DOHH2 (cell line): Measurements from ENCODE around the gene CRYGN.

ENCODE experiments used
- H3F3A ChIP-seq: fragments of 200-600 bp; sonication (generic), shearing (Covaris generic); 2 replicates; pipeline ENCODE4 v1.6.0; 2016; ENCODE audit warnings: antibody characterized with exemption, mild to moderate bottlenecking; ENCODE audit not compliant: control insufficient read depth, insufficient read depth
- H3K27ac ChIP-seq: fragments of 200-600 bp; sonication (generic); 2 replicates; pipeline ENCODE4 v1.5.1; 2014; ENCODE audit warnings: low read depth, mild to moderate bottlenecking, low read length, moderate library complexity
- H3K27me3 ChIP-seq: fragments of 200-600 bp; sonication (generic); 2 replicates; pipeline ENCODE4 v1.6.1; 2014; ENCODE audit warnings: mild to moderate bottlenecking, low read length, mixed read lengths; ENCODE audit not compliant: control insufficient read depth
- H3K36me3 ChIP-seq: fragments of 200-600 bp; sonication (generic); 2 replicates; pipeline ENCODE4 v1.6.1; 2014; ENCODE audit warnings: mild to moderate bottlenecking, low read length, moderate library complexity, mixed read lengths; ENCODE audit not compliant: control insufficient read depth
- H3K4me1 ChIP-seq: fragments of 200-600 bp; sonication (generic); 2 replicates; pipeline ENCODE4 v1.6.1; 2014; ENCODE audit warnings: mild to moderate bottlenecking, low read length, mixed read lengths; ENCODE audit not compliant: control insufficient read depth
- H3K4me2 ChIP-seq: fragments of 200-600 bp; sonication (generic); 2 replicates; pipeline ENCODE4 v1.6.0; 2014; ENCODE audit warnings: mild to moderate bottlenecking, low read length, moderate library complexity
- H3K4me3 ChIP-seq: fragments of 200-600 bp; sonication (generic); 2 replicates; pipeline ENCODE4 v1.5.1; 2014; ENCODE audit warnings: mild to moderate bottlenecking, low read length, mixed read lengths
- H3K79me2 ChIP-seq: fragments of 200-600 bp; sonication (generic); 2 replicates; pipeline ENCODE4 v1.6.1; 2014; ENCODE audit warnings: mild to moderate bottlenecking, low read length, mixed read lengths; ENCODE audit not compliant: control insufficient read depth
- H3K9me2 ChIP-seq: fragments of 200-600 bp; sonication (generic); replicated peaks from 2 replicates; pipeline ENCODE4 v1.6.1; 2014; ENCODE audit warnings: mild to moderate bottlenecking, low read length, mixed read lengths; ENCODE audit not compliant: control insufficient read depth
- H3K9me3 ChIP-seq: fragments of 200-600 bp; sonication (generic); 2 replicates; pipeline ENCODE4 v1.6.1; 2014; ENCODE audit warnings: antibody characterized with exemption, low read length, mixed read lengths; ENCODE audit not compliant: control insufficient read depth, insufficient read depth
- H4K20me1 ChIP-seq: fragments of 200-600 bp; sonication (generic); 2 replicates; pipeline ENCODE4 v1.6.0; 2014; ENCODE audit warnings: low read depth, mild to moderate bottlenecking, antibody characterized with exemption, low read length, moderate library complexity; ENCODE audit not compliant: control insufficient read depth, insufficient read depth
- EZH2phosphoT487 ChIP-seq: fragments of 200-600 bp; sonication (generic); IDR thresholded peaks from 2 replicates; pipeline ENCODE4 v1.6.1; 2017; ENCODE audit warnings: borderline replicate concordance, mild to moderate bottlenecking, antibody characterized with exemption, low read length, moderate library complexity, mixed read lengths
- TF ChIP-seq, protein P1 (sequence below): fragments of 200-600 bp; sonication (generic); IDR thresholded peaks from one replicate; pipeline ENCODE4 v1.5.1; 2014; ENCODE audit warnings: antibody characterized with exemption, mild to moderate bottlenecking, low read depth, low read length; ENCODE audit not compliant: poor library complexity, severe bottlenecking

The CRYGN gene

DNA sequence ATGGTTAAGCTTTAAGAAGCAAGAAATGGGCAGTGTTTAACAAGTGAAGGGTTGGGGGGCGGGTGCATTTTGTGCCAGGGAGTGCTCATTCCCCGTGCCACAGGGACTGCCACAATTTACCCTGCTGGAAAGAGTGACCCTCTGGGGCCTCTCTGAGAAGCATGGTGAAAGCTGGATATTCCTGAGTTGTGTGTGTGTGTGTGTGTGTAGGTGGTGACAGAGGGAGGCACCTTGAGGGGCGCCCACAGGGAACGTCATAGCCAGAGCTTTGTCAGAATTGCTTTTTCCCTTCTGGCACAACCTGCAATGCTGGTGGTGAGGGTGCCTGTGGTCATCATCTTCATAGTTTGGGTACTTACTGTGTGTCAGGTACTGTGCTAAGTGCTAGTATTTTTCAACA lies 27.6 kb downstream of the CRYGN start:
- Histone ChIP-seq H3K4me3 (no peak overlapping the region), H3K4me2 (no peak overlapping the region), H3K9me2 (no peaks in the 10 kb centered on the region), H3K9me3 (no peaks in the 10 kb centered on the region), H3K27ac (no peak overlapping the region), H3K36me3 (no peaks in the 10 kb centered on the region), H4K20me1 (no peaks in the 10 kb centered on the region), H3K4me1 (peaks cover 9% of the 10 kb centered on the region), H3K27me3 (peaks cover 47% of the 10 kb centered on the region), H3F3A (no peaks in the 10 kb centered on the region), H3K79me2 (no peaks in the 10 kb centered on the region)
- no peak for TF ChIP-seq EZH2phosphoT487
- TF ChIP-seq, protein P1, sequence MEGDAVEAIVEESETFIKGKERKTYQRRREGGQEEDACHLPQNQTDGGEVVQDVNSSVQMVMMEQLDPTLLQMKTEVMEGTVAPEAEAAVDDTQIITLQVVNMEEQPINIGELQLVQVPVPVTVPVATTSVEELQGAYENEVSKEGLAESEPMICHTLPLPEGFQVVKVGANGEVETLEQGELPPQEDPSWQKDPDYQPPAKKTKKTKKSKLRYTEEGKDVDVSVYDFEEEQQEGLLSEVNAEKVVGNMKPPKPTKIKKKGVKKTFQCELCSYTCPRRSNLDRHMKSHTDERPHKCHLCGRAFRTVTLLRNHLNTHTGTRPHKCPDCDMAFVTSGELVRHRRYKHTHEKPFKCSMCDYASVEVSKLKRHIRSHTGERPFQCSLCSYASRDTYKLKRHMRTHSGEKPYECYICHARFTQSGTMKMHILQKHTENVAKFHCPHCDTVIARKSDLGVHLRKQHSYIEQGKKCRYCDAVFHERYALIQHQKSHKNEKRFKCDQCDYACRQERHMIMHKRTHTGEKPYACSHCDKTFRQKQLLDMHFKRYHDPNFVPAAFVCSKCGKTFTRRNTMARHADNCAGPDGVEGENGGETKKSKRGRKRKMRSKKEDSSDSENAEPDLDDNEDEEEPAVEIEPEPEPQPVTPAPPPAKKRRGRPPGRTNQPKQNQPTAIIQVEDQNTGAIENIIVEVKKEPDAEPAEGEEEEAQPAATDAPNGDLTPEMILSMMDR: no peak

DNA sequence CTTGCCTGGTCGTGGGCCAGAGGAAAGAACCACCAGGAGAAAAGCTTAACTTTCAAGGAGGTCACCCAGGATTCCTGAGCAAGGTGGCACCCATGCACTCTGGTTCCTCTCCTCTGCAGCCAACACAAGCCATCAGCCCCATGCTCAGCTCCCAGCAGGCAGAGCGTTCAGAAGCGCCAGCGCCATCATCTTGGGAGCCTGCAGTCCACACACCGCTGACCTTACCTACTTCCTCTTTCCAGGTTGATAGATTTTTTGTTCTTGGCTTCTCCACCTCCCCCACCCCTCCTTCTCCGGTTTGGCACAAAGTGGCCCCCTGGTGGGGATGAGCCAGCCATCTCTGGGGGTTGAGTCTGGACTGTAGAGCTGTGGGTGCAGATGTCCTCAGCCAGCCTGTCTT lies 28.4 kb downstream of the CRYGN start:
- no peak overlapping the region for H3K4me2 ChIP-seq
- no peak overlapping the region for H3K27ac ChIP-seq
- TF ChIP-seq, protein P1: no peak
- TF ChIP-seq EZH2phosphoT487: no peak
- no peaks in the 10 kb centered on the region for H4K20me1 ChIP-seq
- no peaks in the 10 kb centered on the region for H3K9me3 ChIP-seq
- H3K9me2 ChIP-seq: no peaks in the 10 kb centered on the region
- H3K79me2 ChIP-seq: no peaks in the 10 kb centered on the region
- no peaks in the 10 kb centered on the region for H3K36me3 ChIP-seq
- no peaks in the 10 kb centered on the region for H3F3A ChIP-seq
- no peak overlapping the region for H3K4me3 ChIP-seq
- H3K27me3 ChIP-seq: peaks cover 47% of the 10 kb centered on the region
- peaks cover 9% of the 10 kb centered on the region for H3K4me1 ChIP-seq

DNA sequence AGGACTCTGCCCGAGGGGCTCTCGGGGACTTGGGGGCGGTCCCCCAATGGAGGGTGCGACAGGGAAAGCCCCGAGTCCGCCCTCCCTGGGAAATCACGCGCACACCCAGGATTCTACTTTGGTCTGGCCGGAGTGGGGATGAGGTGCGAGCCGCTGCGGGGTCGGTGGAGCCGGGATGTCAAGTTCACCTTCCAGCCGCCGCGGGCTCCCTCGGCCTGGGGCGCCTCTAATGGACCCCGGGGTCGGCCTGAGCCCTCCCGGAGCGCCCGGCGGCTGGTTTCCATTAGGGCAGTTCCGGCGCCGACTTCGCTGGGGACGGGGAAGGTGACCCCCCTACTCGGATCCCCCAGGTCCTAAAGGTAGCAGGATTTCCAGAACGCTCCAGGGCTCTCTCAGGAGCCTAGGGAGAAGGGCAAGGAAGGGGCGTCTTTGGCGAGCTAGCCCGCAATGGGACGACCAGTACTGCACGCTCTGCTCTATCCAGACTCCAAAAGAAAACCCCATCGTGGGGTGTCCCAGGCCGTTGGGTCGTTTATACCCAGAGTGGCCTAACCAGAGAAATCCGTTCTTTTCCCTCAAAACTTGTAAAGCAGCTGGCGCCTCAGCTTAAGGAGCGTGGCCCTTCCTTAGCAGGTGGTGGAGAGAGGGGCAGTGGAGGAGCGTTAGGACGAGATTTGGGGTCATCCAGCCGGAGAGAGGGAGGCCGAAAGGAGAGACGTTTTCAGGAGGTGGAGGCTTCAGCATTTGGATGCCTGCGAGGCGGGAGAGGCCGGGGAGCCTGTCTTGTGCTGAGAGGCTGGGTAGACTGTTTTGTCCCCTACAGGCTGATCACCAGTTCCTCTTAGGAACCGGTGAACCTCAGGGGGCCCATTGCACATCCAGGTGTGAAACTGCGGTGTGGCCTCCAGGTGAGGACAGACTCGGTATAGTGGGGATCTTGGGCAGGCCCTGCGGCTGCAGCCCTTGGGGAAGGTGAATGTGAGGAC lies 29.2 kb downstream of the CRYGN start:
- Histone ChIP-seq H4K20me1 (no peaks in the 10 kb centered on the region), H3K9me2 (no peaks in the 10 kb centered on the region), H3K36me3 (no peaks in the 10 kb centered on the region), H3K9me3 (no peaks in the 10 kb centered on the region), H3K4me1 (peaks cover 9% of the 10 kb centered on the region), H3F3A (no peaks in the 10 kb centered on the region), H3K27ac (no peak overlapping the region), H3K27me3 (peaks cover 44% of the 10 kb centered on the region), H3K4me2 (no peak overlapping the region), H3K79me2 (no peaks in the 10 kb centered on the region), H3K4me3 (no peak overlapping the region)
- TF ChIP-seq, protein P1: no peak
- 0 out of 2 replicates have a peak, but pooled peaks have one; percentile 36 for TF ChIP-seq EZH2phosphoT487
